OCI-M1 (cell line): ENCODE measurements around the gene SMIM10L1.

Experiments
- DNase-seq: peaks from one replicate; lab custom pipeline; 2025; lab: John Stamatoyannopoulos, UW

SMIM10L1 gene

DNA sequence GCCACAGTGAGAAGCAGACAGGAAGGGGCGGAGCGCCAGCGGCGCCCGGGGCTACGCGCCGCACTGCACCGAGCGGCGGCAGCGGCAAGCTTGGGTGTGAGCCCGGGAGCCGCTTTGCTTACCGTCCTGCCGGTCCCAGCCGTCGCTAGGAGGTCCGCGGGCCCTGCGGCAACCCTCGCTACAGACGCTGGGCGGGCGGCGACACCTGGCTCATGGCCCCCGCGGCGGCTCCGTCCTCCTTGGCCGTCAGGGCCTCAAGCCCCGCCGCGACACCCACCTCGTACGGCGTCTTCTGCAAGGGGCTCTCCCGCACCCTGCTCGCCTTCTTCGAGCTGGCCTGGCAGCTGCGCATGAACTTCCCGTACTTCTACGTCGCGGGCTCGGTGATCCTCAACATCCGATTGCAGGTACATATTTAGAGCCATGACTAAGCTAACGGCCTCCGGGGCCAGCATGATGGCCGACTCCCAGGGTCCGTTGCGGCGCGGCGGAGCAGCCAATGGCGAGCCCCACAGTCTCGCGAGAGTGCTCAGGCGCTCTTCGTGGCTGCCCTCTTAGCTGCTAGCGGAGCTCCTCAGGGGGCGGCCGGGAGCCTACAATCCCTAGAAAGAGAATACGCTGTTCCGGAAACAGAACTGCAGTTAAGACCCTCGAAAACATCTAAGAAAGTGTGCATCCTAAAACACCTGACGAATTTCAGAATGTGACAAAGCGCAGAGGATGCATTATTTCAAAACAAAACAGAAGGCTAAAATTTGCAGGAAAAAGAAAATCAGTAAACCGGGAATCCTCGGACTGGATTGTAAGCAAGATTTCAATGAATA is at the start of gene SMIM10L1:
TSS of gene SMIM10L1 (plus strand) at position 50 of the 824 bp plus-strand sequence. CDS start at position 213, 163 bp downstream.
- DNase-seq, result peak; percentile 96

- DNase-seq, result no peak
These were observed 40.6 kb upstream of the SMIM10L1 start for GRCh38 chr12:11130382-11130781.

DNA sequence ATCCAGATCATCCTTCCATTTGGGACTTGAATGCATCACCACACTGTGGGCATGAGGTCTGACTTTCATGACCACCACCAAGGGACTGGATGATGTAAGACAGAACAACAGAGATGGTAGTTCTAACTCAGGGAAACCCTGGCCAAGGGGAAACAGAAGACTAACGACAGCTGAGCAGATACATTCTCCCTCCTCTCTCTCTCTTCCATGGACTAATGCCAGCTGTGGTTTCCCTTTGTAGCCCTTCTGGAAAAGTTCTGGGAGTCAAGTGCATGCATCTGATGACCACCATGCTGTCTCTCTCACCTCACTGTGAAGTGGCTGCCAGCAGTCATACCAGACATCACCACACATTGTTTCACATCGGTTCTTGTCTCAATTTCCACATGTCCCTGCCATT is 40.0 kb upstream of the SMIM10L1 start:
- DNase-seq, result no peak

- no peak for DNase-seq
These were observed 37.8 kb upstream of the SMIM10L1 start for GRCh38 chr12:11133162-11133561.

DNA sequence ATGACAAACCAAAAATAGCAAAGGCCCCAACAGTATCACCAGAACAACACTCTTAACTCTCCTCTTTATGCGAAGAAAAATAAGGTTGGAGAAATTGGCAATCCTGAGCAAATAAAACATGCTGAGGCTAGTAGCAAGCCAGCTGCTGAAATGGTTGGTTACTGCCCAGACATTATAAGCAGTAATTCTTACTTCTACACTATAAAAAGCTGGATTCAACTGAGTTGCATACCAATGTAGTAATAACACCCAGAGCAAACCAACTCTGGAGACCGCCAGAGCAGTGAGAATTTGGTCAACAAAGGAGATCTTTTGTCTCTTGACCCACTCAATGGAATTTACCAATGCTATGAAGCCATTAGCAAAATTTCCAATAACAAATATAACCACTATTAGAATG is 37.2 kb upstream of the SMIM10L1 start:
- DNase-seq, result no peak

DNA sequence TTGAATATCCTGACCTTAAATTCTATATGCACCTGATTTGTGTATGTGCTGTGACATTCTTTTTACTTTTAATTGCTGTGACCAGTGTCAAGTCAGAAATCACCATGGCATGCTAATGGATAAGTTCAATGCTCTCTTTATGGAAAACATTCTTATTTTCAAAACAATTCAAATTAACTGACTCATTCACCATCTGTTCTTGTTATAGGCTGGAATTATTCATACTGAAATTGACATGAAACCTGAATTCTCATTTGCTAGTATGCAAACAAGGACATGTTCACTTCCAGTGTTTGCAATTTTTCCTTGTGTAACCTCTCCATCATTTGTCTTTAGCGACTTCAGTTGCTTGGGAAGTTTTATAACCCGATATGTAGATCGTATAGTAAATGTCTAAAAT is 36.7 kb upstream of the SMIM10L1 start, which contains the start of gene TAS2R30:
TSS of gene TAS2R30 (minus strand) at position 340 of the 400 bp plus-strand sequence. CDS start 400 bp downstream, outside the sequence.
- DNase-seq, result no peak

DNA sequence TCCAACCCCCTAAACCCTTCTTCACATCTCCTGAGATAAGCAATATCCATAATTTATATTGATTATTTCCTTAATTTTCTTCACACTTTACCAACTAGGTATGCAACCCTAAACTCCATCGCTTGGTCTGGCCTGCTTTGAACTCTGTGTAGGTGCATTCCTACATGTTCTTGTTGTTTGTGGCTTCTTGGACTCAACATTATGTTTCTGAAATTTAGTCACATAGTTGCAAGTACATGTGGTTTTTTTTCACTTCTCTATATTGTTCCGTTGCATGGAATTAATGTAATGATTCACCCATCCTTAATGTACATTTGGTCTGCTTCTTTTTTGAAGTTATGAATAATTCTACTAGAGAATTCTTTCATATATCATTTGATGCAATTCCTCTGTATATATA is 34.9 kb upstream of the SMIM10L1 start:
- DNase-seq, result no peak

DNA sequence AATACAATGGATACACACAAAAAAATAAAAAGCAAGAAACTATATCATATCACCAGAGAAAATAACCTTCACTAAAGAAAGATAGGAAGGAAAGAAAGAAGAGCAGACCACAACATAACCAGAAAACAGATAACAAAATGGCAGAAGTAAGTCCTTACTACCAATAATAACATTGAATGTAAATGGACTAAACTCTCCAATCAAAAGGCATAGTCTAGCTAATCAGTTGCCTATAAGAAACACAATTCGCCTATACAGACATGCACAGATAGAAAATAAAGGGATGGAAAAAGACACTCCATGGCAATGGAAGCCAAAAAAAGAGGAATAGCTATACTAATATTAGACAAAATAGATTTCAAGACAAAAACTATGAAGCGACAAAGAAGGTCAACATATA is 27.6 kb upstream of the SMIM10L1 start:
- no peak for DNase-seq

GRCh38 chr12:11144297-11144696 is 26.7 kb upstream of the SMIM10L1 start:
- DNase-seq, result no peak

DNA sequence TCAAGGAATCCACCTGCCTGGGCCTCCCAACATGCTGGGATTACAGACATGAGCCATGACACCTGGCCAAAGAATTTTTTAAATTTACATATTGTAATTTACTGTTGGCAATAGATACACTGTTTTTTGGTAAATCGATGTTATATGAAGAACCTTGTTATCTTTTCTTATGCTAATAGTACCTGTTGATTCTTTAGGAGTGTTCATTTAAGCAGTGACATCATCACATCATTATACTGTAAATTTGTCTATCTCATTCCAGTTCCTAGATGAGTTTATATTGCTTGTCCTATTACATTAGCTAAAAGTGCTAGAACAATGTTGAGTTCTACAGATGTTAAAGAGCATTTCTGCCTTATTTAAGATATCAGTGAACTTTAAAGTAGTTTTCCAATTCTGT is 23.6 kb upstream of the SMIM10L1 start:
- DNase-seq, result no peak

DNA sequence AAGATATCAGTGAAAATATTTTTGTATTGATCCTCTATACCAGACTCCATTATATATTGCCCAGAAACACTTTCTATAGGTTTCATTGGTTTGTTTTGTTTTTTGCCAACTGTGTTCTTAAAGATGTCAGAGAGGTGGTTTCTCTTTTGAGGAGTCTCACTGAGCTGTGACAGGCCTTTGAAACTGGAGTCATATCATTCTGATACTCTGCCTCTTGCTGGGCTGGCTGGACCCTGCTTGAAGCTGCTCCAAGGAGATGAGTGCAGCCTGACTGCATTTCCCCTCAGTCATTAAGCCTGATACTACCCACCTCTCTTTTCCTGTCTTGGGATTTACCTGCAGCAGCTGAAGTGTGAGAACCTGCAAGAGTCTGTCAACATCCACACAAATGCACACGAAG is 20.2 kb upstream of the SMIM10L1 start:
- no peak for DNase-seq

DNA sequence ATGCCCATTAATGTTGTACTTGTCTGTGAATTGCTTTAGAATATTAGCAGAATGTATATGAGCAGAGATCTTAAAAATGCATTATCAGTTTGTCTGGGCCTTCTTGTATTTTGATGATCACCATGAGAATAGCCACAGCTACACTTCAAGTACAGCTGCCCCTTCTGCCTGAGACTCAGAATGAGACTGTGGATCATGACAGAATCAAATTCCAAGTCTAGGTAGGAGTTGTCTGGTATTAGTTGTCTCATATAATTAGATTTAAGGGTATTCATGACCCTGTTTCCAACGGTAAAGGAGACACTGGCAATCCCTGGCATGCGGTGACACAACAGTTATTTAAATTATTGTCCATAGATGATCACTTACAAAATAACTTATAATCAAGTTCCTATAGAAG is 18.3 kb upstream of the SMIM10L1 start:
- no peak for DNase-seq

GRCh38 chr12:11154400-11154925 is 16.5 kb upstream of the SMIM10L1 start:
- DNase-seq, result no peak

DNA sequence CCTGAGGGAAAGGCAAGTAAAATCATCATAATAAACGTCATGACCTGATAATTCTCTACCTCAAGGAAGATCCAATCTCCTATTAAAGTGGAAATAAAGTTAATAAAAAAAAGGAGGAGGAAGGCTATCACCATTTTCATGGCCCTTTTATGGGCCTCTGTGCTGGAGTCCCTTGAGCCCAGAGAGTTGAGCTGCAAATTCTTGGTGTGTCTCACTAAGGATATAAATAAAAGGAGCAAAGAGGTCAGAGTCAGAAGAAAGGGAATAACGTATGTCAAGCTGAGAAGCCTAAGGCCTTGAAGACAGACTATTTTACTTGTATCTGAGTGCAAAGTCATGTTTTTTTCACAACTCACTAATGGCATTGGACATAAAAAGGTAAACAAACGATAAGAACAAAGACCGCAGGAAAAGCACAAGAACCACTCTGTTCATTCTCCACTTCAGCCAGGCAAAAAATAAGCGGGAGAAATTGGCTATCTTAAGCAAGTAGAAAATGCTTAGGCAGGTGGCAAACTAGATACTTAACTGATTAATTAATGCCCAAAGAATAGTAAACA is 12.0 kb upstream of the SMIM10L1 start:
- DNase-seq, result no peak

GRCh38 chr12:11162502-11162901 is 8.5 kb upstream of the SMIM10L1 start:
- DNase-seq, result no peak

GRCh38 chr12:11164384-11164783 is 6.6 kb upstream of the SMIM10L1 start:
- no peak for DNase-seq

GRCh38 chr12:11166300-11166699 is 4.7 kb upstream of the SMIM10L1 start:
- DNase-seq, result no peak

GRCh38 chr12:11170810-11171144 is 217 bp upstream of the SMIM10L1 start:
- DNase-seq, result no peak

- DNase-seq, result peak; percentile 55
These were observed 1.1 kb downstream of the SMIM10L1 start for GRCh38 chr12:11171969-11172675.

DNA sequence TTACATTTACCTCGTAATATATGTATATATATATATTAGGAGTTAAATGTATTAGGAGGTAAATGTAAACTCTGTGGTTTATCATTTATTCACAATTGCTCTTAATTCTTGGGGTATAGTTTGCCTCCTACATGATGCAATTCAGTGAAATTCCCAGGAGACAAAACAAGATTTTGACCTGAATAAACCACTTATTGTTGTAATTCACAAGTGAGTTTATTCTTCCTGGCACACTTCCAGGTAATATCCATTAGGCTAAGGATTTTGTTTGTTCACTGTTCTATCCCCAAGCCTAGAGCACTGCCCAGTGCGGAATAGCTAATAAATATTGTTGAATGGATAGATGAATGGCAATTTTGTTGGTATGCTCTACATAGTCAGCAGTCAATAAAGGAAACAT is 3.0 kb downstream of the SMIM10L1 start:
- peak; percentile 72 for DNase-seq

DNA sequence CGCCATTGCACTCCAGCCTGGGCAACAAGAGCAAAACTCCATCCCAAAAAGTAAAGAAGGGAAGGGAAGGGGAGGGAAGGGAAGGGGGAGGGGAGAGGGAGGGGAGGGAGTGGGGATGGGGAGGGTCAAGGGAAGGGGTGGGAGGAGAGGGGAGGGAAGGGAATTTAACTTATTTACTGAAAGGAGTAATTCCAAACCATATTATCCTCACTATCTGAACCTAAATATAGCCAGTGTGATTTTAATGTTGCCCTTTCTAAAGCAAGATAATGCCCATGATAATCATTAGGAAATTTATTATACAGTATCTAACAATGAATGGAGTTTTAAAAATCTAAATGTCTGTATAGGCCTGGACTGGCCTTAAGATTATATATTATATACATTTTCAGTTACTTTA is 7.3 kb downstream of the SMIM10L1 start:
- no peak for DNase-seq

DNA sequence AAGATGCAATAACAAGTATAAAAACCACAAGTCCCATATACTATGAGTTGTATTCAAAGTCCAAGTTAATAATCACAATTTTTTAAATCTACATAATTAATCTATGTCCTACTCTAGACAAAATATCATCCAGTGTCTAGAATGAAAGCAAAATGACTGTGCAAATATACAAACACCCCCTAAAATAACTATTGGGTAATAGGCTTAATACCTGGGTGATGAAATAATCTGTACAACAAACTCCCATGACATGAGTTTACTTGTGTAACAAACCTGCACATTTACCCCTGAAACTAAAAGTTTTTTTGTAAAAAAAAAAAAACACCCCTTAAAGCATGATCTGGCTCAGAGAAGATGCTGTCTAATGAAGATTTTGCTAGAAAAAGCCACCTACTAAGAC is 11.5 kb downstream of the SMIM10L1 start:
- DNase-seq, result no peak

GRCh38 chr12:11183011-11183410 is 12.0 kb downstream of the SMIM10L1 start:
- DNase-seq, result no peak
